Activated naive CD8-positive, alpha-beta T cell (primary cell): Measurements from ENCODE around the gene NDFIP1.

ENCODE experiments used
- H3K27ac Mint-ChIP-seq: one replicate; pipeline ENCODE4 v1.8.0; 2021; ENCODE audit warnings: mixed read lengths
- H3K27me3 Mint-ChIP-seq: one replicate; pipeline ENCODE4 v1.8.0; 2021; ENCODE audit warnings: mixed read lengths
- H3K36me3 Mint-ChIP-seq: one replicate; pipeline ENCODE4 v1.8.0; 2021; ENCODE audit warnings: mixed read lengths
- H3K4me1 Mint-ChIP-seq: one replicate; pipeline ENCODE4 v1.8.0; 2021; ENCODE audit warnings: low read depth, mixed read lengths
- H3K4me3 Mint-ChIP-seq: one replicate; pipeline ENCODE4 v1.8.0; 2021; ENCODE audit warnings: mild to moderate bottlenecking, mixed read lengths
- H3K9me3 Mint-ChIP-seq: one replicate; pipeline ENCODE4 v1.8.0; 2021; ENCODE audit warnings: low read depth, mixed read lengths

NDFIP1 gene

DNA sequence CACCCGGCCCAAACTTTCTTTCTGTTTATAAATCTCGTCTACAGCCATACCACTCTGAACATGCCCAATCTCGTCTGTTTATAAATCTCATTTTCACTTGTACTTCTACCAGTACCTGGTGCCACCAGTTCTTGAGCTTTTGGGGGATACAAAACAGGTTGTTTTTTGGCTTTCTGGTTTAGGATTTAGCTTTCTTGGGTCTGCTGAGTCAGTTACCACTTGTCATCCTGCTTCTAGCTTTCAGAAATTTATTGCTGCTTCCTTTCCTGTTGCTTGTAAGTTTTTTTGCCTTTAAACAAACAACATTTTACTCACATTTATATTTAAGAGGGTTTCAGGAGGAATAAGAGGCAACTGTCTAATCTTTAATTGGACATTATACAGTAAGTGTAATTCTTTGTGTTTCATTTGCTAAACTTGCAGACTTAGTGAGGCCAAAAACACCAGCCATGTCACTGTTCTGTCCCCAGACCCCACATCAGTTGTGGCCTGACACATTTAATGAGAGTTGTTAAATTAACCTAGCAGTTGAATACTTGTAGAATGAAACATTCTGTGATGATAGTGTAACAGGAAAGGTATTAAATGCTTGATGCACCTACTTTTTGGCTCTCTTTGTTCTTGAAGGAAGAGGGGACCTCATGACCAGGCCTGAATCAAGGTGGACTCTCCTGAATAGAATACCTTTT is 11.8 kb downstream of the NDFIP1 start:
- Mint-ChIP-seq H3K36me3 (peaks cover 19% of the 10 kb centered on the region), H3K9me3 (no peaks in the 10 kb centered on the region), H3K4me1 (peaks cover 85% of the 10 kb centered on the region), H3K4me3 (peak overlapping the region; percentile 79), H3K27ac (peak overlapping the region; percentile 89), H3K27me3 (no peaks in the 10 kb centered on the region)

DNA sequence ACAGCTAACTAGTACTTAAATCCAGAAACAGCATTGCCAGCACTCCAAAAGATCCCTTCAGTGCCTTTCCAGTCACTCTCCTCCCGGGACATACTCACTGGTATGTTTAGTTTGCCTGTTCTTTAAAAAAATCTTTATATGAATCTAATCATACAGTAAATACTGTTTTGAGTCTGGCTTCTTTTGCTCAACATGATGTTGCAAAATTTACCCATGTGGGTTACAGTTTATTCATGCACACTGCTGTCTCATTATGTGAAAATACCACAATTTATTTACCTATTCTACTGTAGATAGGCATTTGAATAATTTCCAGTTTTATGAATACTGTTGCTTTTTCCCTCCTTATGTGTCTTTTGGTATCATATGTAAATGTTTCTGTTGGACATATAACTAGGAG is 13.5 kb downstream of the NDFIP1 start:
- peak overlapping the region; percentile 62 for H3K27ac Mint-ChIP-seq

DNA sequence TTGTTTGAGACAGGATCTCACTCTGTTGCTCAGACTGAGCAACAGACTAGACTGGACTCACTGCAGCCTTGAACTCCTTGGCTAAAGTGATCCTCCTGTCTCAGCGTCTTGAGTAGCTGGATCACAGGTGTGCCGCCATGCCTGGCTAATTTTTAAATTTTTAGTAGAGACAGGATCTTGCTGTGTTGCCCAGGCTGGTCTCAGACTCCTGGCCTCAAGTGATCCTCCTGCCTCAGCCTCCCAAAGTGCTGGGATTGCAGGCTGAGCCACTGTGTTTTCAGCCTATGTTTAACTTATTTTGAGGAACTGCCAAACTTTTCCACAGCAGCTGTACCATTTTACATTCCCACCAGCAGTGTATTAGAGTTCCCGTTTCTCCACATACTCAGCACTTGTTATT is 16.8 kb downstream of the NDFIP1 start:
- peak overlapping the region; percentile 68 for H3K27ac Mint-ChIP-seq
- peaks cover 13% of the 10 kb centered on the region for H3K36me3 Mint-ChIP-seq
- H3K4me1 Mint-ChIP-seq, result peaks cover 89% of the 10 kb centered on the region
- H3K9me3 Mint-ChIP-seq, result no peaks in the 10 kb centered on the region
- peak overlapping the region; percentile 27 for H3K4me3 Mint-ChIP-seq
- no peaks in the 10 kb centered on the region for H3K27me3 Mint-ChIP-seq

More for the DNA sequence above, 13.5 kb downstream of the NDFIP1 start:
- H3K27me3 Mint-ChIP-seq, result no peaks in the 10 kb centered on the region
- peaks cover 19% of the 10 kb centered on the region for H3K36me3 Mint-ChIP-seq
- H3K4me1 Mint-ChIP-seq, result peaks cover 87% of the 10 kb centered on the region
- no peaks in the 10 kb centered on the region for H3K9me3 Mint-ChIP-seq
- peak overlapping the region; percentile 79 for H3K4me3 Mint-ChIP-seq

DNA sequence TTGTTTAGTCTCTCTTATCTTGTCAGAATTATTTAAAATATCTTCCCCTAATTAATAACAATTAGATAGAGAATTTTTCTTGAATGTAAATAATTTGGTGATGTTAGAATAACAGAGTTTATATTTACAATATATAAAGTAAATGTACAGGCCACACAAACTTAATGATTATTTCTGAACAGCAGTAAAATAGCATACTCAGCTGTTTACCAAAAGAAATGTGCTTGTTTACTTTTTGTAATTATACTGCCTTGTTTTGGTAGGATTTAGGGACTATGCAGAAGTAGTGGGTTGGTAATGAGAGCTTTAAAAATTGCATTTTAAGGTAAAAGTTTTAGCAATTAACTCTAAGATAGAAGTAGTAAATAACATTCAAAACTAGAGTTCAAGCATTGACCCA is 17.4 kb downstream of the NDFIP1 start:
- no peaks in the 10 kb centered on the region for H3K9me3 Mint-ChIP-seq
- H3K4me1 Mint-ChIP-seq, result peaks cover 87% of the 10 kb centered on the region
- peak overlapping the region; percentile 68 for H3K27ac Mint-ChIP-seq
- H3K27me3 Mint-ChIP-seq, result no peaks in the 10 kb centered on the region
- H3K36me3 Mint-ChIP-seq, result peaks cover 13% of the 10 kb centered on the region
- peak overlapping the region; percentile 27 for H3K4me3 Mint-ChIP-seq

DNA sequence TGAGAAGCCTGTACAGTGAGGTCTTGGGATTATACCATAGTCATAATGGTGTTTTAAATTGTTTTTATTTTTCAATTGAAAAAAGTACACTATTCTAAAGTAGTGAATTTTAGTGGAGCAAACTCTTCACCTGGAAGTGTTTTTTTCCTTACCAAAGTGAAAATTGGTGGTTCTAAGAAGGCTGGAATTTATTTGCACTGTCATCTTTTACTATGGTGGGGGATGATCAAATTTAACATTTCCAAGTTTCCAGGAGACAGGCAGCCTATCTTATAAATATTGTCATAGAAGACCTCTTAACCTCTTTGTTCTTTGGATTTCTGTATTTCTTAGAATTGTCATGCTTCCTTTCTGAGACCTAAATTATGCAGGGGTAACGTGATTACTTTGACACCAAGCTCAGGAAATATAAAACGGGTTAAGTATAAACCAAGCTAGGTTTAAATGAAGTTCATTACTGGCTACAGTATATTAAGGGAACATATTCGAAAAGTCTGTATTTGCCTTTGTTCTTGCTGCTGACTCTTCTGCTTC is 20.2 kb downstream of the NDFIP1 start:
- Mint-ChIP-seq H3K27ac (peak overlapping the region; percentile 93), H3K9me3 (no peaks in the 10 kb centered on the region), H3K36me3 (peaks cover 13% of the 10 kb centered on the region), H3K27me3 (no peaks in the 10 kb centered on the region), H3K4me3 (peak overlapping the region; percentile 64), H3K4me1 (peaks cover 63% of the 10 kb centered on the region)

DNA sequence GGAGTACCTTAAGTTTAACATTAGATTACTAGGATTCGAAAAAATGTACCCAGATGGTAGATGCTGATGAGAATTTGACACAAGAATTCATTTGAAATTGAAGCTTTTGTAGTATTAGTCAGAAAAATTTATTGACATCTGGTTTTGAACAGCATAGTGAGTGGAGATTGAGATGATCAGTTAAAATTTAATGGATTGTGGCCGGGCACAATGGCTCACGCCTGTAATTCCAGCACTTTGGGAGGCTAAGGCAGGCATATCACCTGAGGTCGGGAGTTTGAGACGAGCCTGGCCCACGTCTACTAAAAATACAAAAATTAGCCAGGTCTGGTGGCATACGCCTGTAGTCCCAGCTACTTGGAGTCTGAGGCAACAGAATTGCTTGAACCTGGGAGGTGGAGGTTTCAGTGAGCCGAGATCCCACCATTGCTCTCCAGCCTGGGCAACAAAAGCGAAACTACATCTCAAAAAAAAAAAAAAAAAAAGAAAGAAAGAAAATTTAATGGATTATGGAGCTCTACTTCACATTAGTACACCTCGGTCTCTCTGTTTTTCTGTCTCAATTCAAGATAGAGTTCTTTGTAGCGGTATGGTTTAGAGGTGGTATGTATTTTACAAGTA is 21.0 kb downstream of the NDFIP1 start:
- no peaks in the 10 kb centered on the region for H3K27me3 Mint-ChIP-seq
- H3K9me3 Mint-ChIP-seq, result no peaks in the 10 kb centered on the region
- H3K27ac Mint-ChIP-seq, result peak overlapping the region; percentile 93
- peaks cover 6% of the 10 kb centered on the region for H3K36me3 Mint-ChIP-seq
- peaks cover 55% of the 10 kb centered on the region for H3K4me1 Mint-ChIP-seq
- peak overlapping the region; percentile 64 for H3K4me3 Mint-ChIP-seq

DNA sequence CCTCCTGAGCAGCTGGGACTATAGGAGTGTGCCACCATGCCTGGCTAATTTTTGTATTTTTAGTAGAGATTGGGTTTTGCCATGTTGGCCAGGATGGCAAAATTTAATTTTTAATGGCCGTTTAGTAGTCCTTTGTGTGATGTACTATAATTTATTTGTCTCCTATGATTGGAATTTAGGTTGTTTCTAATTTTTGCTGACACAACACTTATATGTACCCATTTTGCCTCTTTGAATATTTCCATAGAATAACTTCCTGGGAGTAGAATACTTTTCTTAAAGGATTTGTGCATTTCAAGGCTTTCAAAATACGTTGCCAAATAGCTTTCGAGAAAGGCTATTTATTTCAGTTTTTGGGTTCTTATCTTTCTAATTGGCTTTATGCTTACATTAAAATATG is 22.8 kb downstream of the NDFIP1 start:
- Mint-ChIP-seq H3K4me3 (no peak overlapping the region), H3K9me3 (no peaks in the 10 kb centered on the region), H3K36me3 (peaks cover 5% of the 10 kb centered on the region), H3K4me1 (peaks cover 56% of the 10 kb centered on the region), H3K27me3 (no peaks in the 10 kb centered on the region), H3K27ac (no peak overlapping the region)

DNA sequence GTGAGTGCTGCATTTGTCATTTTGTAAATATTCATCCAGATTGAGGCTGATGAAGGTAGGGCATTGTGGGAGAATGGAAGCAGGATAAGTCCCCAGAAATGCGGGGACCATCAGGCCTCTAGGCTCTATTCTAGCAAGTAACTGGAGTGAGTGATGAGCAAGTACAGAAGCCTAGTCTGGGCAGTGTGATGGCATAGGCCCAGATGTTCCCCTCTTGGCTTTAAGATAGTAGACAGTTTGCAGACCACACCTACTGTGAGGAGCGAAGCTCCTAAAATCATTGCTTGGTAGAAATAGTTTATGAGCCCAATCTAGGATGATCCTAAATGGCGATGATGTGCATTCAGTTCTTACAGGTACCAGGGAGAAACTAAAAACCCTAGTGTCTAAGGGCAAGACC is 24.3 kb downstream of the NDFIP1 start:
- no peak overlapping the region for H3K4me3 Mint-ChIP-seq
- peaks cover 5% of the 10 kb centered on the region for H3K36me3 Mint-ChIP-seq
- H3K4me1 Mint-ChIP-seq, result peaks cover 48% of the 10 kb centered on the region
- H3K9me3 Mint-ChIP-seq, result no peaks in the 10 kb centered on the region
- no peak overlapping the region for H3K27ac Mint-ChIP-seq
- no peaks in the 10 kb centered on the region for H3K27me3 Mint-ChIP-seq

DNA sequence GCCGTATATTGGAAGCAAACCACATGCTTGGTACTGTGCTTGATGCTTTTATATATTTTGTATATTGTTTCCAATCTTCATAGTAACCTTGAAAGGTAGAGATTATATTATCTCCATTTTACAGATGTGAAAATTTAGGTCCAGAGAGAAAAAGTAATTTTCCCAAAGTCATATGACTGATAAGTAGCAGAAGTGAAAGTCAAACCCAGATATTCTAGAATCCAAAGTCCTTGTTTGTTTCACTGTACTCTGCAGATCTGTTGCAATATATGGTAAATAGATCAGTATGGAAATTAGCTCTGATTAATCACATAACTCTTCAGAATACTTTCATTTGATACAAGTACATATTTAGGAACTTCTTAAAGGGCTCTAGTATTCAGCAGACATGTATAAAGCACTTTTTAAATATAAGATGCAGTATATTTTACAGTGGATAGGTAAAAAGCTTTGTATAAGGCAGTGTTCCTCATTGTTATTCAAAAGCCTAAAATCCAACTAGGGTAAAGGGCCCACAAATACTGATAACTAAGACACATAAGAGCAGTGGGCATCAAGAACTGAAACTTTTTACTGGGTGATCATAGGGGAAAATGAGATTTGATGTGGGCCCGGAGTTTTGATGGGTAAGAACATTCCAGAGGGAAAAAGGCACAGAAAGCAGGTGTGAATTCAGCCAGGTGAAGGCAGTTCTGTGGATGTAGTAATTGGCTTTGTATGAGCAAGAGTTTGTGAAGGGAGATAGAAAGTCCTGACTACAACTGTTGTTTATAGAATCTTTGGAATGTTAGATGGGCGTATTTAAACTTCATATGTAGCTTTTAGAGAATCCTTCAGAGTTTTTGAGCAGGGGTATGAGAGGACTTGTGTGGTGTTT is 25.0 kb downstream of the NDFIP1 start:
- no peaks in the 10 kb centered on the region for H3K9me3 Mint-ChIP-seq
- H3K4me3 Mint-ChIP-seq, result no peak overlapping the region
- H3K27ac Mint-ChIP-seq, result no peak overlapping the region
- H3K27me3 Mint-ChIP-seq, result no peaks in the 10 kb centered on the region
- H3K4me1 Mint-ChIP-seq, result peaks cover 45% of the 10 kb centered on the region
- H3K36me3 Mint-ChIP-seq, result peaks cover 7% of the 10 kb centered on the region

DNA sequence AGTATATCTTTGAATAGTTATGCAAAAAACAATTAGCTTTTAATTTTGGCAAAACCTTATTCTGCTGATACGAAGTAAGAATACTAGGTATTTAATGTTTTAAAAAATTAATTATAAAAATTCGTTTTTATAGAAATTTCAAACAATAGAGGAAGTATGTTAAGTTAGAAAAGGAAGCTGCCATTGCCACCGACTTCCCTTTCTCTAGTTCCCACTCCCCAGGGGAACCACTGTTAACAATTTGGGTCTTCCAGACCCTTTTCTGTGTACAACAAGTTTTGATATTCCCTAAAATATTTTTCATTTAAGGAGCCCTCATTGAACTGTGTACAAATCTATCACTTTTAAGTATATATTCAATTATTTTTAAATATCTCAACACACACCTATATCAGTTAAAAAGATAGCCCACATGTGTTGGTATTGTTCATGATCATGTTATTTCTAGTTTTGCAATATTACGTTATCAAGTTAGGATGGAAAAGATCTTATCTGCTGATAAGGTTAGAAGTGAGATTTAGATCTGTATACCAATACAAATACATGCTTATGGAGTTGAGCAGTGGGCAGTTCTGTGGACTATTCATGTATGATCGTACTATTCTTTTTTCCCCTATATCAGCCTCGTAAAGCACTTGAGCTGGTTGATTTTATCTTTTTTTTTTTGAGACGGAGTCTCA is 25.9 kb downstream of the NDFIP1 start:
- Mint-ChIP-seq H3K27me3 (no peaks in the 10 kb centered on the region), H3K36me3 (peaks cover 7% of the 10 kb centered on the region), H3K4me1 (peaks cover 38% of the 10 kb centered on the region), H3K27ac (peak overlapping the region; percentile 5), H3K4me3 (no peak overlapping the region), H3K9me3 (no peaks in the 10 kb centered on the region)

DNA sequence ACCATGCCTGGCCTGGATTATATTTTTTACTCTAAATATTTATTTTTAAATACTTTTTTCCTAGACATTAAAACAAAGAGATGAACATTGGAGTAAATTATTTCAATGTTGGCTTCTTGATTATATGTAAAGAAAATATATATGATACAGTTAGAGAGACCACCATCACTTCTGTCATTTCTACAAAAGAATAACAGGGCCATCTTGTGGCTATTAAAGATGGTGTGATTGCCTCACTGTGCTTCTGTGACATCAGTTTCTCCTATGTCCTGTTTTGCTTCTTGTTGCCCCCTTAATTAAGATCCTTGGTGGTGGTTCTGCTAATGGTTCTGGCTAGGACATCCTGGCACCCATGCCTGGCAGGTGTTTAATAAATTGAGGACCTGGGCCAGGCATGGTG is 32.9 kb downstream of the NDFIP1 start:
- Mint-ChIP-seq H3K27me3 (no peaks in the 10 kb centered on the region), H3K36me3 (peaks cover 6% of the 10 kb centered on the region), H3K27ac (peak overlapping the region; percentile 50), H3K4me3 (no peak overlapping the region), H3K9me3 (no peaks in the 10 kb centered on the region), H3K4me1 (peaks cover 18% of the 10 kb centered on the region)

DNA sequence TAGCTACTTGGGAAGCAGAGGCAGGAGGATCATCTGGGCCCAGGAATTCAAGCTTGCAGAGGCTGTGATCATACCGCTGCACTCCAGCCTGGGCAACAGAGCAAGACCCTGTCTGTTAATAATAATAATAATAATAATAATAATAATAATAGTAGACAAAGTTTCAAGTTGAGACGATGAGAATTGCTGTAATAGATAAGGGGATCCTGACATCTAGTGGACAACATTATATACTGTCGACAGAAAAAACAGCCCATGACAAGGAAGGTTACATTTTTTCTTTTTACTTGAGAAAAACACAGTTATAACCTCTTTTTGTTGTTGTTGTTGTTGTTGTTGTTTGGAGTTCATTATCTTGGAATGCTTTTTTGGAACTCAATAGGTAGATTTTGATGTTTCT is 35.3 kb downstream of the NDFIP1 start:
- H3K27me3 Mint-ChIP-seq, result no peaks in the 10 kb centered on the region
- H3K4me1 Mint-ChIP-seq, result peaks cover 9% of the 10 kb centered on the region
- H3K36me3 Mint-ChIP-seq, result peaks cover 8% of the 10 kb centered on the region
- H3K9me3 Mint-ChIP-seq, result no peaks in the 10 kb centered on the region
- H3K4me3 Mint-ChIP-seq, result no peak overlapping the region
- H3K27ac Mint-ChIP-seq, result peak overlapping the region; percentile 86

DNA sequence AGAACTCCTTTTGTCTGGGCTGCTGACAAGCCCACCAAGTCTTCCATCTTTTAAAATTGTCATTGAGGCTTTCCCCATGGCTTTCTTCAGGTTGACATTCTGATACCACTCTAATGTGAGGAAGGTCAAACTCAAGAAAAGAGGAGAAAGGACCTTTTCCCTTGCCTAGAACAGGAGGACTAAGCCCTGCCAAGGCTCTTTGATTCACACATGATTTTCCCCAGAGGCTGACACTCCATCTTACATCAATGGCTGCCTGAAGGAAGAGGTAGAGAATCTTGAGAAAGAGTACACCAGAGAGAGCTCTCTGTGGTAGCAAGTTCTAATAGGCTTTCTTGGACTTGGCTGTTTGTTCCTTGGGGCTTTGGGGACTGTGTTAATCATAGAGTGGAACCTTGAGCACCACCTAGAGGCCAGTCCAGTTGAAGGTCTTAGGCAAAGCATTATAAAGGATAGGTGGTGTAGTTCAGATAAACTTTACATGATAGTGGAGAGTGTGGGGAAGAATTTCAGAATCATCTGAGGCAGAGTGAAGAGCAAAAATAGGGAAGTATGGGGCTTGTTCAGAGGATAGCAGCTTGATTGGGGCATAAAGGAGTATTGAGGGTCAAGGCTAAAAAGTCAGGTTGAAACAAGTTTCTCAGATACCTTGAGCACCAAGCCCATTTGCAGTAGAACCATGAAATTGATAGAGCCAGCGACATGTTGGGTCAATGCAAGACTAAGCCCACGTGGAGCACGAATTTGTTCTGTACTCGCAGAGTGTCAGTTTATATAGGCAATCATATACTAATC is 36.7 kb downstream of the NDFIP1 start:
- peaks cover 7% of the 10 kb centered on the region for H3K4me1 Mint-ChIP-seq
- H3K27me3 Mint-ChIP-seq, result no peaks in the 10 kb centered on the region
- H3K9me3 Mint-ChIP-seq, result no peaks in the 10 kb centered on the region
- no peak overlapping the region for H3K4me3 Mint-ChIP-seq
- H3K36me3 Mint-ChIP-seq, result peaks cover 8% of the 10 kb centered on the region
- no peak overlapping the region for H3K27ac Mint-ChIP-seq

DNA sequence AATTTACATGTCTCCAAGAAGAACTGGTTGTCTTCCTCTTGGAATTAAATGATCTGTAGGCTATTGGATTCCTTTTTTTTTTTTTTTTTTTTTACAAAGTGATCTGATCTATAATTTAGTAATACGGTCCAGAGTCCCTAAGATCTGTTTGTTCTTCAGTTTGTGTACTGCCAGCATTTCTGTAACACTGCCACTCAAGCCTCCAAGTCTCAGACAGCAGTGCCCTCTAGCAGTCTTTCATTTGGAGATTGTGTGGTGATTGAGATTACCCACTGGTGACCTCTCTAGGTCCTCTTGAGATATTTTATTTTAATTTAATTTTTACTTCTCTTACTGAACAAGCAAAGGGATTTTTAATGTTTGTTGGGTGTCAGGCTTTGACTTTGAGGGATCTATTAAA is 40.8 kb downstream of the NDFIP1 start:
- no peaks in the 10 kb centered on the region for H3K27me3 Mint-ChIP-seq
- no peak overlapping the region for H3K4me3 Mint-ChIP-seq
- no peaks in the 10 kb centered on the region for H3K9me3 Mint-ChIP-seq
- peaks cover 4% of the 10 kb centered on the region for H3K36me3 Mint-ChIP-seq
- peak overlapping the region; percentile 64 for H3K27ac Mint-ChIP-seq
- peaks cover 5% of the 10 kb centered on the region for H3K4me1 Mint-ChIP-seq
